Parietal lobe (tissue), 1 donor: Measurements from ENCODE around the gene SPDYA. TPM values are rescaled to one million over a fixed set of nuclear protein-coding genes. Genes with fewer than 3 reads are reported as not detected.

Experiments
- total RNA-seq: library from RNA; depleted of rRNA; stranded (reverse); fragments of >200 nt; gene quantifications from one replicate; pipeline ENCODE4 v1.2.3, GENCODE V29; 2014

The SPDYA gene
- 5.0 TPM for total RNA-seq

DNA sequence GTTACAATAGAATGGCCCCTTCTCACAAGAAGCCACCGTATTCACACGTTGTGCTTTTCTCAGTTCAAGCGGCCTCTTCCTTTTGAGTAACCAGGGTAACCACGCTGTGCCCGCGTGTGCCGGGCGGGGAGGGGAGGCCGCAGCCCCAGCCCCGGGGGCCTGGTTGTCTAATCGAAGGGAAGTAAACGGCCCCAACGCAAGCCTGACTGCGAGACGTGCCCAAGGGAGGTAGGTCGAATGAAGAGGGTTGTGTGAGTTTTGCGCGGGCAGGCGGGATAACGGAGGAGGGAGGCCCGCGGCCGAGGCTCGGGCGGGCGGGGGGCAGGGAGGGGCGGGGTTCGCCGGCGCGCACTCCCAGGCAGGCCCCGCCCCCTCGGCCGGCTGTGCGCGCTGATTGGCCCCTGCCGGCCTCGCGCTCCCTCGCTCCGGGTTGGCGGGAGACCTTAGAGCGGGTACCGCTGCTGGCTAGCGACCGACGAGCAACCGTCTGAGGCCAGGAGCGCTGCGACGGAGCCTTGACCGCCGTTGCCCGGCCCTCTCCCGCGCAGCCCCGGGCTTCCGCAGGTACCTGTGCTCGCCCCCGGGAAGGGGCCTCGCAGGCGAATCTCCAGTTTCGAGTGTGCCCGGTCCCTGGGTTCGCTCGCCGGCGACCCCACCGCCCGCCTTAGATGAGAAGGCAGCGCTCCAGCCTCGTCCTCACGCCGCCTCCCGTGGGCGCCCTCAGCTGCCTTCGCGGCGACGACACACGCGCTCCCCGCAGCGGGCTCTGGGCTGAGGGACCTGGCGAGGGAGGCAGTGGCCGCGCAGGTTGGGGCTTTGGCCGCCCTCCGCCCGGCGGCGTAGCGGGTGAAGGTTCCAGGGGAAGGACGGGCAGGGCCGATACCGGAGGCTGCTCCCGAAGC, at the start of gene SPDYA:
Gene SPDYA (plus strand): TSS at position 451 of the 902 bp plus-strand sequence. CDS start 5,181 bp downstream, outside the sequence.

DNA sequence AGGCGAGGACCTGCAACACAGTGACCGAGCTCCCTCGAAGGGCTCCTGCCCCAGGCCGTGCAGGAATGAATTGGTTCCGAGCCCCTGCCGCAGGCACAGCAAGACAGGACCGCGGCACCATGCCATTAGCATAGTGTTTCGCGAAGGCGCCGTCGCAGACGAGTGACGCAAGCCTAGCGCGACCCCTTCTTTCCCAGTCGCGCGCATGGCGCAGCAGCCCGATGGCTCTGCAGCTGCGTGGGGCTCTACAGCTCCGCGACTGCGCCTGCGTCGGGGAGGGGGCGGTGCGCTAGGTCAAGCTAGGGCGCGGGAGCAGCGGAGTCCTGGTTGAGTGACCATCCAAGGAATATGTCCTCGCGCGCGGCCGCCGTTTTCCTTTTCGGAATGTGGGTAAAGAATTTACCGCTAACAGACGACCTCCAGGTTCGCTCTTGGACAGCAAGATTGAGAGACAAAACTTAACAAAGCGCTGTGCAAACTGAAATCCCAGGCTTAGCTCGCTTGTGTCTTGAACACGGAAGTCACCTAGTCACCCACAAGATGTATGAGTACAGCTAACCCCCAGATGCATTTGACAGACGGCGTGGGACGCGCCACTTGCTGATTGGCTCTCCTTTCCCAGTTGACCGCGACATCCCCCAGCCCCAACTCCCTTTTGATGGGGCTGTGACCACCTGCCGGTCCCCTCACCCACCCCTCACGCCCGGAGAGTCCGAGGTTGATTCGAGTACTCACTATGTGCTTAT, 59.7 kb downstream of the SPDYA start, which contains the start of gene TRMT61B:
Gene TRMT61B (minus strand): TSS at position 164 of the 746 bp plus-strand sequence. CDS start 32 bp downstream, at position 132.

DNA sequence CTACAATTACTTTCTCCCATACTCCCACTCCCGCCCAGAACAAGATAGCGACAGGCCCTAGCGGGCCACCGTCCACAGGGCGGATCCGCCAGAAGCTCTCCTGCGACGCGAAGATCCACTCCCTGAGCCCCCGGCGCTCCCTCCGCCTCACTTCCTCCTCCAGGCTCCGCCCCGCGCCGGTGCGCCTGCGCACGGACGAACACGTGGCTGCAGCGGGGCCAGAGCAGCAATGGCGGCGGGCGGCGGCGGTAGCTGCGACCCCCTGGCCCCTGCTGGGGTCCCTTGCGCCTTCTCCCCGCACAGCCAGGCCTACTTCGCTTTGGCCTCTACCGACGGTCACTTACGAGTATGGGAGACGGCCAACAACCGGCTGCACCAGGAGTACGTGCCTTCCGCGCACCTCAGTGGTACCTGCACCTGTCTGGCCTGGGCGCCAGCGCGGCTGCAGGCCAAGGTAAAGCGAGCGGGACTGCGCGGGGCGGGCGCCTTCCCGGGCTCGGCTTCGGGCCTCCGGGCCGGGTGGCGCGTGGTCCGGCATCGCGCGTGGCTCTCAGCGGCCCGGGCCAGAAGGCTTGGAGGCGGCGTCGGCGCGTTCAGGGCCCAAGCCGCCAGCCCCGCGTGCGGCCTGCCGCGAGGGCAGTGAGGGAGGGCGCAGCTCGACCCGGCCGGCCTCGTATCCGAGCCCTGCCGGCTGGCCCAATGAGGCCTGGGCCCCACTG, 84.0 kb downstream of the SPDYA start, which contains the start of gene WDR43:
Gene WDR43 (plus strand): TSS at position 198 of the 719 bp plus-strand sequence. CDS start 32 bp downstream, at position 230.

Other genes starting within 250 kb of the SPDYA start
- gene PPP1CB, start 59.0 kb upstream of the SPDYA start, total RNA-seq: 225 TPM
- gene TRMT61B, start 59.5 kb downstream of the SPDYA start, total RNA-seq: 29.7 TPM
- gene WDR43, start 83.8 kb downstream of the SPDYA start, total RNA-seq: 52.6 TPM
- gene TOGARAM2, start 170.5 kb downstream of the SPDYA start, total RNA-seq: under 0.01 TPM